GM13977 (cell line): ENCODE data around the gene CCNA2.

Source experiments
- DNase-seq: peaks from one replicate; pipeline ENCODE4 v3.0.0; 2012; ENCODE audit warnings: low spot score
- CTCF ChIP-seq: IDR thresholded peaks from 2 replicates; pipeline ENCODE4 v1.5.1; 2012; ENCODE audit warnings: mild to moderate bottlenecking, control low read depth; ENCODE audit not compliant: insufficient read depth; ENCODE audit errors: extremely low read depth, missing control alignments
- in situ Hi-C: fragments of 300-500 bp; cut with MboI; formaldehyde crosslinking; loops from one replicate; pipeline ENCODE4 v1.12.0; 2022; ENCODE audit warnings: low sequenced_read_pairs, low pct_unique_long_range_greater_than_20kb, mixed read lengths, inconsistent platforms; ENCODE audit not compliant: unreplicated experiment

CCNA2 gene

GRCh38 chr4:121846662-121847061 lies 23.0 kb upstream of the CCNA2 start:
- in situ Hi-C loops, result no loop called here
- TF ChIP-seq CTCF, result no peak
- no peak for DNase-seq

GRCh38 chr4:121842862-121843261 lies 19.2 kb upstream of the CCNA2 start:
- in situ Hi-C loops, result no loop called here
- DNase-seq, result no peak

GRCh38 chr4:121838136-121838535 lies 14.5 kb upstream of the CCNA2 start:
- no peak for TF ChIP-seq CTCF
- no peak for DNase-seq
- in situ Hi-C loops, result no loop called here

More at GRCh38 chr4:121842862-121843261, 19.2 kb upstream of the CCNA2 start:
- no peak for TF ChIP-seq CTCF

GRCh38 chr4:121829511-121829910 lies 5.8 kb upstream of the CCNA2 start:
- no peak for DNase-seq
- no peak for TF ChIP-seq CTCF
- in situ Hi-C loops, result no loop called here

- in situ Hi-C loops, result no loop called here
- no peak for DNase-seq
- no peak for TF ChIP-seq CTCF
Observed at GRCh38 chr4:121827853-121828252, 4.2 kb upstream of the CCNA2 start.

GRCh38 chr4:121824950-121825349 lies 1.3 kb upstream of the CCNA2 start:
- TF ChIP-seq CTCF, result no peak
- in situ Hi-C loops, result no loop called here
- no peak for DNase-seq

GRCh38 chr4:121824171-121824527 lies 466 bp upstream of the CCNA2 start:
- in situ Hi-C loops, result no loop called here
- TF ChIP-seq CTCF, result no peak
- DNase-seq, result no peak
